ENCODE measurements around the gene SYTL5.

DNA sequence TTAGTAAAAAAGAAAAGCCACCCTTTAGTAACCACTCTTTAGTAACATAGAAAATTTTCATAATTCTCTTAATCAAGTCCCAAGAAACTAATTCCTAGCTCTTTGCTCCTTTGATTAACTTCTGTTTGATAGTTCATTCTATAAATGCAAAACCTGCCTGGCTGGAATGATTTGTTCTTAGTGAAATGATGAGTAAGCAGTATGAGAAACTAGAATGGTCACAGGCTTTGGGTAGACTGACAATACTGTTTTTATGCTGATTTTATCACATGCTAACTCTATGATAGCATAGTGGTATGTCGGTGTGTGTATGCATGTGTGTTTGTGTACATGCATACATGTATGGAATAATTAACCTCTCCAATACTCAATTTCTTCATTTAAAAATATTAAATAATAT is 81.2 kb downstream of the SYTL5 start:
- TF ChIP-seq TAF1 (conservative IDR thresholded peaks at IDR 0.05), result no peak
- TF ChIP-seq, protein P1, sequence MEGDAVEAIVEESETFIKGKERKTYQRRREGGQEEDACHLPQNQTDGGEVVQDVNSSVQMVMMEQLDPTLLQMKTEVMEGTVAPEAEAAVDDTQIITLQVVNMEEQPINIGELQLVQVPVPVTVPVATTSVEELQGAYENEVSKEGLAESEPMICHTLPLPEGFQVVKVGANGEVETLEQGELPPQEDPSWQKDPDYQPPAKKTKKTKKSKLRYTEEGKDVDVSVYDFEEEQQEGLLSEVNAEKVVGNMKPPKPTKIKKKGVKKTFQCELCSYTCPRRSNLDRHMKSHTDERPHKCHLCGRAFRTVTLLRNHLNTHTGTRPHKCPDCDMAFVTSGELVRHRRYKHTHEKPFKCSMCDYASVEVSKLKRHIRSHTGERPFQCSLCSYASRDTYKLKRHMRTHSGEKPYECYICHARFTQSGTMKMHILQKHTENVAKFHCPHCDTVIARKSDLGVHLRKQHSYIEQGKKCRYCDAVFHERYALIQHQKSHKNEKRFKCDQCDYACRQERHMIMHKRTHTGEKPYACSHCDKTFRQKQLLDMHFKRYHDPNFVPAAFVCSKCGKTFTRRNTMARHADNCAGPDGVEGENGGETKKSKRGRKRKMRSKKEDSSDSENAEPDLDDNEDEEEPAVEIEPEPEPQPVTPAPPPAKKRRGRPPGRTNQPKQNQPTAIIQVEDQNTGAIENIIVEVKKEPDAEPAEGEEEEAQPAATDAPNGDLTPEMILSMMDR (IDR thresholded peaks at IDR 0.05; ENCODE audit: low read depth, low read length, missing input control), result no peak
- TF ChIP-seq RXRA (IDR thresholded peaks at IDR 0.05), result no peak
- no peak for TF ChIP-seq SP1 (IDR thresholded peaks at IDR 0.05)
- TF ChIP-seq RAD21 (IDR thresholded peaks at IDR 0.05), result no peak
- TF ChIP-seq MAX (IDR thresholded peaks at IDR 0.05), result no peak
- no peak for TF ChIP-seq FOXA1 (IDR thresholded peaks at IDR 0.05)
- TF ChIP-seq ATF3 (IDR thresholded peaks at IDR 0.05), result no peak
- TF ChIP-seq EGR1 (IDR thresholded peaks at IDR 0.05; ENCODE audit: low read depth in 2 of 2), result no peak
- TF ChIP-seq ZBTB33 (IDR thresholded peaks at IDR 0.05), result no peak
- TF ChIP-seq YY1 (IDR thresholded peaks at IDR 0.05), result no peak
- no peak for TF ChIP-seq REST (IDR thresholded peaks at IDR 0.05)
- no peak for TF ChIP-seq JUND (IDR thresholded peaks at IDR 0.05)
- TF ChIP-seq GABPA (IDR thresholded peaks at IDR 0.05 in 1 of 2, conservative IDR thresholded peaks at IDR 0.05 in 1 of 2), result no peak

Measured in liver (tissue), 3 donors.